Measurements from ENCODE around the gene PTPRN2. TPM values are rescaled to one million over a fixed set of nuclear protein-coding genes. Genes with fewer than 3 reads are reported as not detected.

The PTPRN2 gene
- total RNA-seq, 1 experiment from 2014 or later, result 1.1 TPM

DNA sequence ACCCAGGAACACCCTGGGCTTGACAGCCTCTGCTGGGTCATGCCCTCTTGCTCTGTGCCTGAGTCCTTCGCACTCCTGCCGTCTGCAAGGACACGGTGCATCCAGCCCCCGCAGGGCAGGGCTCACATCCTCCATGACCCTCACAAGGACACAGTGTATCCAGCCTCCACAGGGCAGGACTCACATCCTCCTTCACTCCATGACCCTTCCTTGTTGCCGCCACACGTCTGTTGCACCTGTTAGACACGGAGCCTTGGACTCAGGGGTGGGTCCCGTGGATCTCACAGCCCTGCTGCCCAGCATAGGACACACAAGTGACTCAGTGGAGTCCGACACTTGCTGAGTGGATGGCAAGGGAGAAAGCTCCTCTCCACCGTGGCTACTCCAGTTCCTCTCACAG is 750.1 kb downstream of the PTPRN2 start:
- DNase-seq (ENCODE audit: low read depth, low spot score) (no peak), ATAC-seq (no peak)
- H3K9me3 ChIP-seq (ENCODE audit: control insufficient read depth, insufficient read depth, low read depth, low read length), result no peaks in the 10 kb centered on the region
- BruUV-seq (replicated peaks), result no TSS peak
- no peaks in the 10 kb centered on the region for H3K4me1 ChIP-seq (ENCODE audit: control insufficient read depth, insufficient read depth, low read length)
- no peaks in the 10 kb centered on the region; the same call in 1 of the 2 replicates for H3K27me3 ChIP-seq (ENCODE audit: control insufficient read depth, insufficient read depth, low read length)
- in situ Hi-C loops (cut with HindIII; ENCODE audit: low pct_unique_long_range_greater_than_20kb, low sequenced_read_pairs), result no loop called here
- no peak for TF ChIP-seq TCF7L2 (IDR thresholded peaks at IDR 0.05; ENCODE audit: low read depth, low read length)
- H3K4me3 ChIP-seq (ENCODE audit: low read depth in 2 of 2, low read length in 2 of 2), result no peak overlapping the region
- intact Hi-C loops (cut with micrococcal nuclease; ENCODE audit: unreplicated experiment), result no loop called here
- ChIA-PET POLR2A (no interaction called here), CTCF (interaction anchor here (0.7 kb wide), 1 partner anchor 98 kb away, joined by 3 read pairs; no protein-coding TSS in a partner anchor)
- no peak overlapping the region for H3K27ac ChIP-seq (ENCODE audit: low read length)
- H3K36me3 ChIP-seq (ENCODE audit: control insufficient read depth, insufficient read depth, low read length), result no peaks in the 10 kb centered on the region

DNA sequence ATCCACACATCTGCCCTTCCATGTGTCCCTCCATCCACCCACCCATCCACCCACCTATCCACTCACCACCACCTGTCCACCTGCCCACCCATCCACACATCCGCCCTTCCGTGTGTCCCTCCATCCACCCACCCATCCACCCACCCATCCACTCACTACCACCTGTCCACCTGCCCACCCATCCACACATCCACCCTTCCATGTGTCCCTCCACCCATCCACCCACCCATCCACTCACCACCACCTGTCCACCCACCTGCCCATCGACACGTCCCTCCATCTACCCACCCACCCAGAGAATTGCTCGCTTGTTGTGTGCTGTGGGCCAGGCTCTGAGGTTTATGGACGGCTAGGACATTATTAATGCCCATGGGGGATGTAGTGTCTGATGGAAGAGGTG is 750.6 kb downstream of the PTPRN2 start:
- no peak overlapping the region for H3K27ac ChIP-seq (ENCODE audit: low read length)
- in situ Hi-C loops (cut with HindIII; ENCODE audit: low pct_unique_long_range_greater_than_20kb, low sequenced_read_pairs), result no loop called here
- ATAC-seq (no peak), DNase-seq (ENCODE audit: low read depth, low spot score) (no peak)
- no peaks in the 10 kb centered on the region for H3K4me1 ChIP-seq (ENCODE audit: control insufficient read depth, insufficient read depth, low read length)
- intact Hi-C loops (cut with micrococcal nuclease; ENCODE audit: unreplicated experiment), result no loop called here
- CTCF ChIA-PET, result interaction anchor here (0.7 kb wide), 1 partner anchor 98 kb away, joined by 3 read pairs; no protein-coding TSS in a partner anchor
- no TSS peak for BruUV-seq (replicated peaks)
- H3K4me3 ChIP-seq (ENCODE audit: low read depth in 2 of 2, low read length in 2 of 2), result no peak overlapping the region
- POLR2A ChIA-PET, result no interaction called here
- no peak for TF ChIP-seq POLR2AphosphoS5 (IDR thresholded peaks at IDR 0.05; ENCODE audit: low read depth, low read length)
- TF ChIP-seq, protein P1, sequence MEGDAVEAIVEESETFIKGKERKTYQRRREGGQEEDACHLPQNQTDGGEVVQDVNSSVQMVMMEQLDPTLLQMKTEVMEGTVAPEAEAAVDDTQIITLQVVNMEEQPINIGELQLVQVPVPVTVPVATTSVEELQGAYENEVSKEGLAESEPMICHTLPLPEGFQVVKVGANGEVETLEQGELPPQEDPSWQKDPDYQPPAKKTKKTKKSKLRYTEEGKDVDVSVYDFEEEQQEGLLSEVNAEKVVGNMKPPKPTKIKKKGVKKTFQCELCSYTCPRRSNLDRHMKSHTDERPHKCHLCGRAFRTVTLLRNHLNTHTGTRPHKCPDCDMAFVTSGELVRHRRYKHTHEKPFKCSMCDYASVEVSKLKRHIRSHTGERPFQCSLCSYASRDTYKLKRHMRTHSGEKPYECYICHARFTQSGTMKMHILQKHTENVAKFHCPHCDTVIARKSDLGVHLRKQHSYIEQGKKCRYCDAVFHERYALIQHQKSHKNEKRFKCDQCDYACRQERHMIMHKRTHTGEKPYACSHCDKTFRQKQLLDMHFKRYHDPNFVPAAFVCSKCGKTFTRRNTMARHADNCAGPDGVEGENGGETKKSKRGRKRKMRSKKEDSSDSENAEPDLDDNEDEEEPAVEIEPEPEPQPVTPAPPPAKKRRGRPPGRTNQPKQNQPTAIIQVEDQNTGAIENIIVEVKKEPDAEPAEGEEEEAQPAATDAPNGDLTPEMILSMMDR (IDR thresholded peaks at IDR 0.05), result no peak
- TF ChIP-seq, protein P2, sequence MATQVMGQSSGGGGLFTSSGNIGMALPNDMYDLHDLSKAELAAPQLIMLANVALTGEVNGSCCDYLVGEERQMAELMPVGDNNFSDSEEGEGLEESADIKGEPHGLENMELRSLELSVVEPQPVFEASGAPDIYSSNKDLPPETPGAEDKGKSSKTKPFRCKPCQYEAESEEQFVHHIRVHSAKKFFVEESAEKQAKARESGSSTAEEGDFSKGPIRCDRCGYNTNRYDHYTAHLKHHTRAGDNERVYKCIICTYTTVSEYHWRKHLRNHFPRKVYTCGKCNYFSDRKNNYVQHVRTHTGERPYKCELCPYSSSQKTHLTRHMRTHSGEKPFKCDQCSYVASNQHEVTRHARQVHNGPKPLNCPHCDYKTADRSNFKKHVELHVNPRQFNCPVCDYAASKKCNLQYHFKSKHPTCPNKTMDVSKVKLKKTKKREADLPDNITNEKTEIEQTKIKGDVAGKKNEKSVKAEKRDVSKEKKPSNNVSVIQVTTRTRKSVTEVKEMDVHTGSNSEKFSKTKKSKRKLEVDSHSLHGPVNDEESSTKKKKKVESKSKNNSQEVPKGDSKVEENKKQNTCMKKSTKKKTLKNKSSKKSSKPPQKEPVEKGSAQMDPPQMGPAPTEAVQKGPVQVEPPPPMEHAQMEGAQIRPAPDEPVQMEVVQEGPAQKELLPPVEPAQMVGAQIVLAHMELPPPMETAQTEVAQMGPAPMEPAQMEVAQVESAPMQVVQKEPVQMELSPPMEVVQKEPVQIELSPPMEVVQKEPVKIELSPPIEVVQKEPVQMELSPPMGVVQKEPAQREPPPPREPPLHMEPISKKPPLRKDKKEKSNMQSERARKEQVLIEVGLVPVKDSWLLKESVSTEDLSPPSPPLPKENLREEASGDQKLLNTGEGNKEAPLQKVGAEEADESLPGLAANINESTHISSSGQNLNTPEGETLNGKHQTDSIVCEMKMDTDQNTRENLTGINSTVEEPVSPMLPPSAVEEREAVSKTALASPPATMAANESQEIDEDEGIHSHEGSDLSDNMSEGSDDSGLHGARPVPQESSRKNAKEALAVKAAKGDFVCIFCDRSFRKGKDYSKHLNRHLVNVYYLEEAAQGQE (IDR thresholded peaks at IDR 0.05; ENCODE audit: insufficient read depth in 1 of 2, low read depth in 2 of 2, low read length in 1 of 2), result no peak
- no peak for TF ChIP-seq SIN3A (IDR thresholded peaks at IDR 0.05; ENCODE audit: borderline replicate concordance, insufficient read depth, low read depth, low read length)
- TF ChIP-seq TCF7L2 (IDR thresholded peaks at IDR 0.05; ENCODE audit: low read depth, low read length), result no peak
- H3K9me3 ChIP-seq (ENCODE audit: control insufficient read depth, insufficient read depth, low read depth, low read length), result no peaks in the 10 kb centered on the region
- H3K27me3 ChIP-seq (ENCODE audit: control insufficient read depth, insufficient read depth, low read length), result peaks cover 3% of the 10 kb centered on the region; the same call in 1 of the 2 replicates
- no peaks in the 10 kb centered on the region for H3K36me3 ChIP-seq (ENCODE audit: control insufficient read depth, insufficient read depth, low read length)

DNA sequence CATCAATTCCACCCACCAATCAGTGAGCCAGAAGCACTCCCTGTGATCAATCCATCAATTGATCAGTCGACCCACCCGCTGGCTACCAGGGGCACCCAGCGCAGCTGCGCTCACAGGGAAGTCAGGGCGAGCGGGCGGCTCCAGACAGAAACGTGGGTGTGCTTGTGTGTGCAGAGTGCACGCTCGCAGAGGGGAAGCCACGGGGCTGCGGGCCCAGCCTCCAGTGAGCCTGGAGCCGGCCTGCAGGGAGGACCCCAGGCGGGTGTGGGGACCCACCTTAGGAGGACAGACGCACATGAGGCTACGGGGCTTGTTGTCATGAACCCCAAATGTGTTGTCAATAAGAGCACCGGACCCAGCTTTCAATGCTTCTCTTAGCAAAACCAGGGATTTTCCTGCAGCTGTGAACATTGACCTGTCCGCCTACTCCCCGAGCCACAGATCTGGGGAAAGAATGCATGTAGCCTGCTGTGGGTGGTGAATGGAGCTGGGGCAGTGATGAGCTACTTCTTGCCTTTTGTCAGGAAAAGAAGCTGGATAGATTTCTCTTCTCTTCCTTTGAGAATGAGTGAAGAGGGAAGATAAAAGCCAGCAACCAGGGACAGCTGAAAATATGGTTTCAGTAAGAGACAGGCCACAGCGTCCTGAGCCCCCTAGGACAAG is 753.0 kb downstream of the PTPRN2 start:
- Histone ChIP-seq H3K4me3 (ENCODE audit: low read depth in 2 of 2, low read length in 2 of 2) (no peak overlapping the region), H3K9me3 (ENCODE audit: control insufficient read depth, insufficient read depth, low read depth, low read length) (no peaks in the 10 kb centered on the region), H3K27me3 (ENCODE audit: control insufficient read depth, insufficient read depth, low read length) (peaks cover 3% of the 10 kb centered on the region; the same call in 1 of the 2 replicates), H3K36me3 (ENCODE audit: control insufficient read depth, insufficient read depth, low read length) (no peaks in the 10 kb centered on the region), H3K27ac (ENCODE audit: low read length) (no peak overlapping the region), H3K4me1 (ENCODE audit: control insufficient read depth, insufficient read depth, low read length) (no peaks in the 10 kb centered on the region)
- POLR2A ChIA-PET, result no interaction called here
- no peak for TF ChIP-seq TCF7L2 (IDR thresholded peaks at IDR 0.05; ENCODE audit: low read depth, low read length)
- TF ChIP-seq, protein P1 (IDR thresholded peaks at IDR 0.05), result no peak
- no peak for TF ChIP-seq SIN3A (IDR thresholded peaks at IDR 0.05; ENCODE audit: borderline replicate concordance, insufficient read depth, low read depth, low read length)
- no peak for TF ChIP-seq POLR2AphosphoS5 (IDR thresholded peaks at IDR 0.05; ENCODE audit: low read depth, low read length)
- TF ChIP-seq, protein P2 (IDR thresholded peaks at IDR 0.05; ENCODE audit: insufficient read depth in 1 of 2, low read depth in 2 of 2, low read length in 1 of 2), result no peak
- CTCF ChIA-PET, result no interaction called here
- in situ Hi-C loops (cut with HindIII; ENCODE audit: low pct_unique_long_range_greater_than_20kb, low sequenced_read_pairs) (no loop called here), intact Hi-C loops (cut with micrococcal nuclease; ENCODE audit: unreplicated experiment) (no loop called here)
- ATAC-seq (no peak), DNase-seq (ENCODE audit: low read depth, low spot score) (no peak)
- no TSS peak for BruUV-seq (replicated peaks)
